Endothelial cell of hepatic sinusoid (primary cell): ENCODE results near the gene CEP131.
"Not testable (repeated sequence)": the region's sequence is repeated elsewhere in the genome, so short reads cannot be mapped to it uniquely, and the experiment has no call there.

ENCODE experiments used
- in situ Hi-C: cut with HindIII; loops from 2 replicates; pipeline ENCODE4 v1.10.0; 2017; ENCODE audit warnings: low sequenced_read_pairs

The CEP131 gene

GRCh38 chr17:81157848-81158687 is 64.7 kb downstream of the CEP131 start:
- in situ Hi-C loops: no loop called here

DNA sequence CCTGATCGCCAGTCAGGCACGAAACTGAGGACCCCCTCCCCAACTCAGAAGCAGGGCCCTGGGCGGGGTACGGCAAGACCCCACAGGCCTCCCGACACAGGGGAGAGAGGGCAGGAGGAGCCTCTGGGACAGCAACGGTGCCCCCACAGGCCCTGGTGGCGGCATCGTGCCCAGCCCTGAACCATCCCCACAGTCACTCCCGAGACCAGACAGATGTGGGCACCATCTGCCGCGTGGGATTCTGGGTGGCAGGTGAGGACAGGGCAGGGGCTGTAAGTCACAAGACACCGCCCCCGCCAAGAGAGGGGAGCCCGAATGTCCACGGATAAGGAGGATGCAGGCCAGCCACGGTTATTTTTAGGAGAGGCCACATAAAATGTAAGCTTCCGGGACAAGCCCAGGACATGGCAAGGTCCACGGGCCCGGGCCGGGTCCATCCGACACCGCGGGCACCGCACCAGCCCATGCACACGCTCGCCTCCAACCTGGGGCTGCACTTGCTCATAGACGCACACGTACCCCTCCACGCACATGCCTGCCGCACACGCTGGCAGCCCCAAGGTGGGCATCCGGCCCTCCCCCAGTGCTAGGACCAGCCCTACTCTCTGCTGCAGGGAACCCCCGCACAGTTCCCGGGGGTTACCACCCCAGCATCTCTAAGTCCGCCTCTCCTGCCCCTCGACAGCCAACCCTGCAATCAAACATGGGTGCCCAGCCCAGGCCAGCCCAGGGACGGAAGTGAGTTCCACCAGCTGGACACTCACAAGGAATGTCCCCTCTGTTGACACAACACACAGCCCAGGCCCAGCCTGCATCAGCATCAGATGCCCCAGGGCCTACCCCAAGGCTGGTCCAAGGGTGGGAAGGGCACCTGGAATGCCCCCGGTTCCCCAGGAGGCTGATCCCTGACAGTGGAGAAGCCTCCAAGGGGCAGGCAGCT is 65.6 kb downstream of the CEP131 start:
- in situ Hi-C loops: no loop called here

DNA sequence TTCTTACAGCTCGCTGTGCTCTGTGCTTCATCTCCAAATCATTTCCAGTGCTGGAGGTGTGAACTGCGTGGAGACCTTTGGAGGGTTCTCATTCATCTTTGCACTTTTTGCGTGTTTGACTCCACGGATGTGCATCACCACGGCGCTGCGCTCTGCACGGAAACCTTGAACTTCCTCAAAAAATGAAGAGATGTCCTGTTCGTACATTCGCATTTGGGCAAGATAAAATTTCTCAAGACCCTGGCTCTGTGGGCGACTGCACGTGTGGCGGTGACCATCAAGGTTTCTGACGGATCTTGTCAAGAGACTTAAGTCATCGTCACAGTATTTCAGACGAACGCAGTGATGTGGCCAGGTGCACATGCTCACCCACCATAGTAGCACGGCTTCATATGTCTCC is 67.8 kb downstream of the CEP131 start:
- in situ Hi-C loops: no loop called here

DNA sequence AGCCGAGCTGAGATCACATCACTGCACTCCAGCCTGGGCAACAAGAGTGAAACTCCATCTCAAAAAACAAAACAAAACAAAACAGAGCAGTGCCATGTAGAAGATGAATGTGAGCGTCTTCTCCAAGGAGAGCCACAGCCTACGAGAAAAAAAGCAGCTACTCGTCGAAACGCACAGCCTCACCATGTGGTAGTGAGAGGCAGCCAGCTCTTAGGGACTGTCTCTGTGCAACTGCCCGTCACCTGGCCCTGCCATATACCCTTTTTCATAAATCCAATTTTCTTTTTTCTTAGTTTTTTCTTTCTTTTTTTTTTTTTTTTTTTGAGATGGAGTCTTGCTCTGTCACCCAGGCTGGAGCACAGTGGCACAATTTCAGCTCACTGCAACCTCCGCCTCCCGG is 68.7 kb downstream of the CEP131 start:
- in situ Hi-C loops: not testable (repeated sequence)

- in situ Hi-C loops: no loop called here
Measured at GRCh38 chr17:81153340-81153803, 69.4 kb downstream of the CEP131 start.

GRCh38 chr17:81152288-81152828 is 70.4 kb downstream of the CEP131 start:
- in situ Hi-C loops: no loop called here

GRCh38 chr17:81151278-81151677 is 71.5 kb downstream of the CEP131 start:
- in situ Hi-C loops: no loop called here

DNA sequence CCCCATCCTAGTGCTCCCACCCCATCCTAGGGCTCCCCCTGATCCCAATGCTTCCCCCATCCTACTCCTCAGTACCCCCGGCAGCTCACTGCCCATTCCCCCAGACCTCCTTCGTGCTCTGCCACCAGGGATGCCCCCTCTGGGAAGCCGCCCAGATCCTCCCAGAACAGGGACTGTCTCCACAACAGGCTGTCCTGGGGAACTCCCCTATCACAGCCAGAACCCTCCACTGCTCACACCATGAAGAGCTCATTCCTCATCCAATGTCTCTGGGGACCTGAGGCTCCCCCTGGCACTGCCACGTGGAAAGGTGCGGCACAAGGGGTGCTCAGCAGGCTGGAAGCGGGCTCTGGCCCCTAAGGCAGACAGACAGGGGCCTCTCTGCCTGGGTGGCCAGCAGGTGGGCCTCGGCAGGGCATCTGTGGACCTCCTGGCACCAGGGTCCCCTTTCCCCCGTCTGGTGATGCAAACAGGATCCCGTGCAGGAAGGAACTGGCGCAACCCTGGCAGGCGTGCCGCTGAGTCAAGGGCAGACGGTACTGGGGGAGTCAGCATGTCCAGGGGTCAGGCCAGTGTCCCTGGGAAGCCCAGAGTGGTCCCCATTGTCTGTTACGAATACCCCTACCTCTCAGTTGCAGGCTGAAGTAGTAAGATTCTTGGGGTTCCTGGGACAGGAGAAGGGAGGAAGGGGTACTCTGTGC is 72.2 kb downstream of the CEP131 start:
- in situ Hi-C loops: no loop called here

DNA sequence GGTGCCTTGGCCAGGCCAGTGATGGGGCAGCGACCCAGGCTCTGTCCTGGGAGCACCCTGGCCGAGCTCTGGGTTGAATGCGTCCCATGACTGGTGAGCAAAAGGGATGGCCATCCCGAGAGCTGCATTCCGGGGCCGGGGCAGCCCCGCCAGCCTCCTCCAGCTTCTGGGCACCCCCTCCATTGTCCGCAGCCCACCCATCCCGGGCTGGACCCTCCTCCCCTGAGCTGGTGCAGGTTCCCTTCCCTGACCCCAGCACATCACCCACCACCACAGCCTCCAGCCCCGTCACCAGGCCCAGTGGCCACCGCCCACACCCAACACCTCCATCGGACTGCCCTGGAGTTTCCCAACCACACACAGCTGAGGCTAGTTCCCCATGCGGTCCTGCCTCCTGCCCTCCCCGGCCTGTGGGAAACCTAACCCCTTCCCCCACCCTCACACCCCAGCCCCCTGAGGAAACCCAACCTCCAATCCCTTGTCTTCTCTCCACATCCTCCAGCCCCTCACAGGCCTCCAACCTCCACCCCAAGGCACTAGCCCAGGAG is 73.7 kb downstream of the CEP131 start:
- in situ Hi-C loops: no loop called here

DNA sequence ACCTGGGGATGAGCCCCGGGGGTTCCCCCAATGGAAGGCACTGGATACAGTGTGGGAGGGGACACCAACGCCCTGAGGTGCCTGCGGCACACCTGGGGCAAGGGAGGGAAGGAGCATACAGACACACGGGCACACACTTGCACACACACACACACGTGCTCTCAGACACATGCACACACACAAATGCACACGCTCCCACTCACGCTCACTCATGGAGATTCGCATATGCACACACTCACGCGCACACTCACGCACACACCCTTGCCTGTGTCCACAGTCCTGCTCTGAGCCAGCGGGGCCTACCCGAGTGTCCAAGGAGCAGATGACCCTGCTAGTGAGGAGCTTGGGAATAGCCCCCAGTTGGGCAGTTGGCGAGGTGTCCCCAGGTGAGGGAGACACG is 74.2 kb downstream of the CEP131 start:
- in situ Hi-C loops: no loop called here

- in situ Hi-C loops: no loop called here
Measured at GRCh38 chr17:81147701-81148100, 75.1 kb downstream of the CEP131 start.

DNA sequence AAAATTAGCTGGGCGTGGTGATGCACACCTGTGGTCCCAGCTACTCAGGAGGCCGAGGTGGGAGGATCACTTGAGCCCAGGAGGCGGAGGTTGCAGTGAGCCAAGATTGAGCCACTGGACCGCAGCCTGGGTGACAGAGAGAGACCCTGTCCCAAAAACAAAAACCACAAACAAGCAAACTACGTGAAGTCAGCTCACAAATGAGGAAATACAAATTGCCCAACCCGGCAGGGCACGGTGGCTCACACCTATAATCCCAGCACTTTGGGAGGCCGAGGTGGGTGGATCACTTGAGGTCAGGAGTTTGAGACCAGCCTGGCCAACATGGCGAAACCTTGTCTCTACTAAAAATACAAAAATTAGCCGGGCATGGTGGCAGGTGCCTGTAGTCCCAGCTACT is 76.6 kb downstream of the CEP131 start:
- in situ Hi-C loops: not testable (repeated sequence)

- in situ Hi-C loops: loop anchor here (5.0 kb wide), 1 partner anchor 43 kb away; no protein-coding TSS in a partner anchor
Measured at GRCh38 chr17:81144423-81144781, 78.4 kb downstream of the CEP131 start.

DNA sequence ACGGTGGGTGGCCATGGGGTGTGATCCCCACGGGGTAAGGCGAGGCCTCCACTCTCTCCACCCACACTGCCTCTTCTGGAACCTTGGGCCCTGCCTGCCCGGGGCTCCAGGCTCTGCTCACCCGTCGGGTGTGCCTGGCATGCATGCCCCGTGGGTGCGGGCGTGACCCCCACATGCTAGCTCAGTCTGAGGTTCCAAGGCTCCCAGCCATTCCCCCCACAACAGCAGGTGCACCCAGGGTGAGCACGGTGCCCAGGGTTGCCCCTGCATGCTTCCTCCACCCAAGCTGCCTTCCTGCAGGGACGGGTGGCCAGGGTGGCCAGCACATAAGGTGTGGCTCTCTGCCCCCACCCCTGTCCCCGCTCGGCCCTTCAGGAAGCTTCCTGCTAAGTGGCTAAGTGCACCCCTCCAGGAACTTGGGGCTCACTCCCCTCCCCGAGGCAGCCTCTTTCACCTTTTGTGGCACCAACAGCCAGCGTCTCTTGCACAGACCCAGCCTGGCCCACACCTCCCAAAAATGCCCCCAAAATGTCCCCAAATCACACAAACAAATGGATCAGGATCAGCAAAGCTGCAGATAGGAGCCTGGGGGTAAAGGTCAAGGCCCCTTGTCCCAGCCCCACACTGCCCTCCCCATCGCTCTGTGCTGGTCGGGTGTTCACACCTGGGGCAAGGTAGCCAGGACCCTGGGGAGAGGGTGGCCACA is 78.9 kb downstream of the CEP131 start:
- in situ Hi-C loops: loop anchor here (5.0 kb wide), 1 partner anchor 43 kb away; no protein-coding TSS in a partner anchor

- in situ Hi-C loops: loop anchor here (5.0 kb wide), 1 partner anchor 44 kb away; no protein-coding TSS in a partner anchor
Measured at GRCh38 chr17:81143200-81143527, 79.6 kb downstream of the CEP131 start.

DNA sequence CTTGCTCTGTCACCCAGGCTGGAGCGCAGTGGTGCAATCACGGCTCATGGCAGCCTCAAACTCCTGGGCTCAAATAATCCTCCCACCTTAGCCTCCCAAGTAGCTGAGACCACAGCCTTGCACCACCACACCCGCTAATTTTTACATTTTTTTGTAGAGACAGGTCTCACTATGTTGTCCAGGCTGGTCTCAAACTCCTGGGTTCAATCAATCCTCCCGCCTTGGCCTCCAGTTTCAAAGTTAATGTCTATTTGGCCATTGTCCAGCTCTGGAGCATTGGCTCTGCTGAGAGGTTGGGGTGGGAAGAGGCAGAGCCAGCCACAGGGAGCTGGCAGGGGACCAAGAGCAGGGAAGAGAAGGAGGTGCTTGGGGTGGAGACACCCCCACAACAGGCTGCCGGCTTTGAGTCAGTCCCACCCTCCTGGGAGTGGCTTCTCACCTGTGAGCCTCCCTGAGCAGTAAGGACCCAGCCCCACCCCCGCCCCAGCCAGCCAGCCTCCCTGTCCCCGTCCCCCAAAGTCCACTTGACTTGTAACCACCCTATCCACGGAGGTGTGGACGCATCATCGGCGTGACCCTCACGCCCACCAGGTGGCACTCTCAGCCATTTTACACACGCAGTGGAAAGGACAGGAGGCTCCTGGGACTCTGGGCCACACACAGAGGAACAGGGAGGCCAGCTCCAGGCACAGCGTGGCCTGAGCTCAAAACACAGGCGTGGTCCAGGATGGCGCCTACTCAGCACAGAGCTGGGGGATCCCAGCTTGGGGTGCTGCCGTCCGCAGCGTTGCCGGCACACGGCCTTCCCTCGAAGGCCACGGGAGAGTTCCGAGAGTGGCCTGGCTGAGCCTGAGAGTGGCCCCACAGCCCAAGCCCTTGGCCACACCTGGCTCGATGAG is 80.2 kb downstream of the CEP131 start:
- in situ Hi-C loops: loop anchor here (5.0 kb wide), 1 partner anchor 45 kb away; no protein-coding TSS in a partner anchor

GRCh38 chr17:81140695-81141094 is 82.1 kb downstream of the CEP131 start:
- in situ Hi-C loops: loop anchor here (5.0 kb wide), 1 partner anchor 47 kb away; no protein-coding TSS in a partner anchor

- in situ Hi-C loops: loop anchor here (5.0 kb wide), 1 partner anchor 47 kb away; no protein-coding TSS in a partner anchor
Measured at GRCh38 chr17:81140018-81140417, 82.7 kb downstream of the CEP131 start.
